CD4-positive, alpha-beta T cell (primary cell): ENCODE measurements around the gene HDAC3. TPM values are rescaled to one million over a fixed set of nuclear protein-coding genes. Genes with fewer than 3 reads are reported as not detected.

Experiments used
- ATAC-seq: fragments of 200-7000 bp; cut with Tn5 transposase; one replicate; pipeline ENCODE4 v1.10.0; 2022; ENCODE audit warnings: mild to moderate bottlenecking; ENCODE audit not compliant: poor library complexity
- CTCF ChIA-PET: fragments of 350-600 bp; sonication (Branson Sonifier 250); formaldehyde crosslinking; loops from one replicate; lab custom pipeline; 2021; ENCODE audit warnings: antibody characterized with exemption, inconsistent platforms; lab: Charles Lee
- POLR2A ChIA-PET: fragments of 350-600 bp; sonication (Branson Sonifier 250); formaldehyde crosslinking; loops from one replicate; lab custom pipeline; 2021; ENCODE audit warnings: antibody characterized with exemption, inconsistent platforms; lab: Charles Lee
- DNase-seq, 14 experiments: peaks; one replicate each; pipeline ENCODE4 v3.0.0-alpha.2; 2013 to 2020; ENCODE audit warnings: mixed read lengths in 2 of 14
- H3K27ac ChIP-seq, 2 donors: one replicate each; pipeline versions ENCODE4 v1.5.1 to v1.7.0; 2013; ENCODE audit warnings: low read length in 2 of 2, low read depth in 1 of 2, mild to moderate bottlenecking in 1 of 2
- H3K27me3 ChIP-seq, 2 experiments: 1 replicate in 1 of 2; 2 replicates in 1 of 2; pipeline versions ENCODE4 v1.6.1 to v1.7.0; 2013; ENCODE audit warnings: low read length in 2 of 2, control low read depth in 1 of 2, mild to moderate bottlenecking in 1 of 2, moderate library complexity in 1 of 2; ENCODE audit not compliant: insufficient read depth in 2 of 2, control insufficient read depth in 1 of 2
- H3K36me3 ChIP-seq: one replicate; pipeline ENCODE4 v1.6.1; 2013; ENCODE audit warnings: low read length, control low read depth; ENCODE audit not compliant: insufficient read depth
- H3K4me1 ChIP-seq: one replicate; pipeline ENCODE4 v1.6.1; 2013; ENCODE audit warnings: low read length, control low read depth; ENCODE audit not compliant: insufficient read depth
- H3K4me3 ChIP-seq: one replicate; pipeline ENCODE4 v1.5.1; 2013; ENCODE audit warnings: mild to moderate bottlenecking, low read length, moderate library complexity
- H3K9me3 ChIP-seq, 2 experiments: 1 replicate in 1 of 2; 2 replicates in 1 of 2; pipeline versions ENCODE4 v1.6.1 to v1.7.0; 2013; ENCODE audit warnings: low read length in 2 of 2, mild to moderate bottlenecking in 2 of 2, control low read depth in 1 of 2, moderate library complexity in 1 of 2; ENCODE audit not compliant: control insufficient read depth in 1 of 2, insufficient read depth in 1 of 2
- H3K27ac Mint-ChIP-seq: one replicate; pipeline ENCODE4 v1.8.0; 2020; ENCODE audit warnings: mixed read lengths
- H3K27me3 Mint-ChIP-seq: one replicate; pipeline ENCODE4 v1.8.0; 2021; ENCODE audit warnings: mixed read lengths
- H3K36me3 Mint-ChIP-seq: one replicate; pipeline ENCODE4 v1.8.0; 2021; ENCODE audit warnings: low read depth, mixed read lengths
- H3K4me1 Mint-ChIP-seq: one replicate; pipeline ENCODE4 v1.8.0; 2021; ENCODE audit warnings: low read depth, mixed read lengths
- H3K4me3 Mint-ChIP-seq: one replicate; pipeline ENCODE4 v1.8.0; 2020; ENCODE audit warnings: mild to moderate bottlenecking, mixed read lengths
- H3K9me3 Mint-ChIP-seq: one replicate; pipeline ENCODE4 v1.8.0; 2020; ENCODE audit warnings: mixed read lengths
- CTCF ChIP-seq: fragments of 200-600 bp; IDR thresholded peaks from one replicate; pipeline ENCODE4 v1.8.0; 2022; ENCODE audit warnings: antibody characterized with exemption, mild to moderate bottlenecking
- intact Hi-C, 2 experiments: fragments of 100-400 bp; cut with DNase I in 1 of 2; cut with micrococcal nuclease in 1 of 2; formaldehyde crosslinking; loops; one replicate each; pipeline versions ENCODE4 v1.15.1 to v1.9.0; 2023 to 2025; cut with DNase I, micrococcal nuclease
- total RNA-seq, 174 experiments: library from RNA in 2 of 174; stranded (reverse) in 2 of 174; gene quantifications; one replicate each; pipeline ENCODE4 v1.2.3 and lab custom pipeline; 2021 to 2026

Gene HDAC3
- total RNA-seq, 2 experiments from 2014 or later = 51.1 to 52.7 TPM

GRCh38 chr5:141609044-141609443, 27.6 kb downstream of the HDAC3 start:
- ChIA-PET POLR2A (interaction anchor here (1.2 to 7.5 kb wide), 4 partner anchors 9 to 17 kb away, joined by 3 to 153 read pairs (median 10); partner anchors contain the start of gene DIAPH1), CTCF (interaction anchor here (1.1 to 4.3 kb wide), 5 partner anchors 9 to 30 kb away, joined by 3 to 53 read pairs (median 6); partner anchors contain the start of gene DIAPH1)
- intact Hi-C loops = no loop called here
- Histone ChIP-seq H3K9me3 (no peaks in the 10 kb centered on the region), H3K4me1 (peaks cover 57% of the 10 kb centered on the region), H3K27ac (peak overlapping the region; percentile 75 to 84), H3K27me3 (no peaks in the 10 kb centered on the region), H3K4me3 (no peak overlapping the region), H3K36me3 (peaks cover 17% of the 10 kb centered on the region)
- no peaks in the 10 kb centered on the region for H3K9me3 Mint-ChIP-seq
- H3K36me3 Mint-ChIP-seq = peaks cover 29% of the 10 kb centered on the region
- ATAC-seq (no peak), DNase-seq (no peak)
- no peaks in the 10 kb centered on the region for H3K27me3 Mint-ChIP-seq
- H3K4me3 Mint-ChIP-seq = peak overlapping the region; percentile 73
- peak overlapping the region; percentile 91 for H3K27ac Mint-ChIP-seq
- TF ChIP-seq CTCF = no peak
- H3K4me1 Mint-ChIP-seq = peaks cover 88% of the 10 kb centered on the region

- ATAC-seq (no peak), DNase-seq (peak in 1 of 14 experiments; percentile 28)
- CTCF ChIA-PET = interaction anchor here (1.1 to 4.3 kb wide), 5 partner anchors 10 to 44 kb away, joined by 3 to 53 read pairs (median 4); partner anchors contain the start of gene DIAPH1
- peaks cover 58% of the 10 kb centered on the region for H3K4me1 ChIP-seq
- no peak overlapping the region for H3K4me3 ChIP-seq
- peaks cover 17% of the 10 kb centered on the region for H3K36me3 ChIP-seq
- TF ChIP-seq CTCF = no peak
- Mint-ChIP-seq H3K4me3 (peak overlapping the region; percentile 73), H3K36me3 (peaks cover 29% of the 10 kb centered on the region), H3K4me1 (peaks cover 88% of the 10 kb centered on the region), H3K27me3 (no peaks in the 10 kb centered on the region), H3K9me3 (no peaks in the 10 kb centered on the region), H3K27ac (peak overlapping the region; percentile 91)
- H3K27ac ChIP-seq = peak overlapping the region; percentile 75 to 84
- H3K9me3 ChIP-seq = no peaks in the 10 kb centered on the region
- no peaks in the 10 kb centered on the region for H3K27me3 ChIP-seq
- POLR2A ChIA-PET = interaction anchor here (1.2 to 7.5 kb wide), 4 partner anchors 10 to 17 kb away, joined by 3 to 153 read pairs (median 10); partner anchors contain the start of gene DIAPH1
- intact Hi-C loops = loop anchor here in 1 of 2 experiments (1.0 kb wide), 1 partner anchor 9 kb away; no protein-coding TSS in a partner anchor
These were observed 28.1 kb downstream of the HDAC3 start for GRCh38 chr5:141608557-141608956.

DNA sequence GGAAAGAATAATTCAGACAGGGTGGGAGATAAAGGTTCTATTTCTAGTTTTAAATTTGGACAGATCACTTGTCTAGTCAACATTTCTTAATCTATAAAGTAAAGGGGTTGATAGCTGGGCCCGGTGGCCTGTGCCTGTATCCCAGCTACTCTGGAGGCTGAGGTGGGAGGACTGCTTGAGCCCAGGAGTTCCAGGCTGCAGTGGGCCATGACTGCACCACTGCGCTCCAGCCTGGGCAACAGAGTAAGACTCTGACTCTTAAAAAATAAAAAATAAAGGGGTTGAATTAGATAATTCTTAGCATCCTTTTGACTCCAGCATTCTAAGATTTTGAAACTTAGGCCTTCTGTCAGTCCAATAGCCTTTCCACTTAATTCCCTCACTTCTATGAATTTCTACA, 28.6 kb downstream of the HDAC3 start:
- Mint-ChIP-seq H3K4me1 (peaks cover 88% of the 10 kb centered on the region), H3K9me3 (no peaks in the 10 kb centered on the region), H3K27ac (peak overlapping the region; percentile 91), H3K4me3 (peak overlapping the region; percentile 73), H3K27me3 (no peaks in the 10 kb centered on the region), H3K36me3 (peaks cover 25% of the 10 kb centered on the region)
- ATAC-seq (no peak), DNase-seq (no peak)
- CTCF ChIA-PET = interaction anchor here (1.1 to 4.3 kb wide), 4 partner anchors 10 to 43 kb away, joined by 3 to 53 read pairs (median 20); partner anchors contain the start of gene DIAPH1
- H3K27ac ChIP-seq = peak overlapping the region; percentile 75 to 84
- H3K27me3 ChIP-seq = no peaks in the 10 kb centered on the region
- no peaks in the 10 kb centered on the region for H3K9me3 ChIP-seq
- H3K4me1 ChIP-seq = peaks cover 64% of the 10 kb centered on the region
- H3K36me3 ChIP-seq = peaks cover 12% of the 10 kb centered on the region
- TF ChIP-seq CTCF = no peak
- intact Hi-C loops = loop anchor here in 1 of 2 experiments (1.0 kb wide), 1 partner anchor 9 kb away; no protein-coding TSS in a partner anchor
- POLR2A ChIA-PET = interaction anchor here (1.2 to 7.5 kb wide), 5 partner anchors 10 to 24 kb away, joined by 3 to 153 read pairs (median 5); partner anchors contain the start of gene DIAPH1
- no peak overlapping the region for H3K4me3 ChIP-seq
